H9 (cell line): ENCODE results near the gene UGT1A8. TPM values are rescaled to one million over a fixed set of nuclear protein-coding genes. Genes with fewer than 3 reads are reported as not detected.

Experiments used
- DNase-seq: peaks from one replicate; pipeline ENCODE4 v3.0.0-alpha.2; 2017
- H2AFZ ChIP-seq: one replicate; pipeline ENCODE4 v1.6.1; 2013; ENCODE audit warnings: mild to moderate bottlenecking, low read length, control low read depth, moderate library complexity
- H2AK5ac ChIP-seq: 2 replicates; pipeline ENCODE4 v1.6.1; 2013; ENCODE audit warnings: low read length, control low read depth, mixed read lengths; ENCODE audit not compliant: insufficient read length
- H2BK120ac ChIP-seq: one replicate; pipeline ENCODE4 v1.6.1; 2013; ENCODE audit warnings: low read depth, mild to moderate bottlenecking, low read length, control low read depth, inconsistent platforms; ENCODE audit not compliant: poor library complexity, severe bottlenecking
- H2BK12ac ChIP-seq: 2 replicates; pipeline ENCODE4 v1.6.1; 2013; ENCODE audit warnings: low read length, control low read depth, mixed read lengths, low read depth; ENCODE audit not compliant: insufficient read length
- H2BK15ac ChIP-seq: 2 replicates; pipeline ENCODE4 v1.6.1; 2013; ENCODE audit warnings: low read depth, low read length, control low read depth
- H2BK20ac ChIP-seq: one replicate; pipeline ENCODE4 v1.6.1; 2013; ENCODE audit warnings: low read depth, mild to moderate bottlenecking, low read length, control low read depth, inconsistent platforms; ENCODE audit not compliant: poor library complexity, severe bottlenecking
- H2BK5ac ChIP-seq: 2 replicates; pipeline ENCODE4 v1.6.1; 2013; ENCODE audit warnings: low read length, control low read depth, mixed read lengths; ENCODE audit not compliant: insufficient read length
- H3K14ac ChIP-seq: 2 replicates; pipeline ENCODE4 v1.6.1; 2013; ENCODE audit warnings: low read length, control low read depth; ENCODE audit not compliant: insufficient read depth
- H3K18ac ChIP-seq: 2 replicates; pipeline ENCODE4 v1.6.1; 2013; ENCODE audit warnings: low read depth, mild to moderate bottlenecking, mixed read lengths, low read length, control low read depth; ENCODE audit not compliant: insufficient read length
- H3K23ac ChIP-seq: 2 replicates; pipeline ENCODE4 v1.6.1; 2013; ENCODE audit warnings: low read length, control low read depth, mixed read lengths, low read depth; ENCODE audit not compliant: insufficient read length
- H3K23me2 ChIP-seq: 2 replicates; pipeline ENCODE4 v1.6.1; 2013; ENCODE audit warnings: low read depth, mild to moderate bottlenecking, mixed read lengths, low read length, control low read depth; ENCODE audit not compliant: insufficient read length, poor library complexity, severe bottlenecking
- H3K27ac ChIP-seq: 2 replicates; pipeline ENCODE4 v1.5.1; 2013; ENCODE audit warnings: low read length, control low read depth, mixed read lengths, low read depth; ENCODE audit not compliant: insufficient read length
- H3K27me3 ChIP-seq: 2 replicates; pipeline ENCODE4 v1.6.1; 2013; ENCODE audit warnings: low read length, control low read depth, inconsistent platforms; ENCODE audit not compliant: insufficient read depth
- H3K4ac ChIP-seq: 2 replicates; pipeline ENCODE4 v1.6.1; 2013; ENCODE audit warnings: low read depth, mild to moderate bottlenecking, control low read depth, inconsistent platforms, low read length, moderate library complexity
- H3K4me1 ChIP-seq: 2 replicates; pipeline ENCODE4 v1.6.1; 2013; ENCODE audit warnings: low read length, control low read depth, inconsistent platforms; ENCODE audit not compliant: insufficient read depth
- H3K4me2 ChIP-seq: 2 replicates; pipeline ENCODE4 v1.6.1; 2013; ENCODE audit warnings: low read length, control low read depth, mixed read lengths; ENCODE audit not compliant: insufficient read length, insufficient read depth
- H3K56ac ChIP-seq: 2 replicates; pipeline ENCODE4 v1.6.1; 2013; ENCODE audit warnings: low read depth, mild to moderate bottlenecking, mixed read lengths, low read length, control low read depth; ENCODE audit not compliant: insufficient read length
- H3K79me1 ChIP-seq: 2 replicates; pipeline ENCODE4 v1.6.1; 2013; ENCODE audit warnings: low read depth, mild to moderate bottlenecking, moderate library complexity, low read length, control low read depth, inconsistent platforms; ENCODE audit not compliant: insufficient read depth, poor library complexity, severe bottlenecking
- H3K79me2 ChIP-seq: 2 replicates; pipeline ENCODE4 v1.6.1; 2013; ENCODE audit warnings: low read length, control low read depth, inconsistent platforms; ENCODE audit not compliant: insufficient read depth
- H3K9ac ChIP-seq: 2 replicates; pipeline ENCODE4 v1.6.1; 2013; ENCODE audit warnings: low read length, control low read depth, mixed read lengths; ENCODE audit not compliant: insufficient read length; ENCODE audit errors: extremely low read depth
- H3K9me3 ChIP-seq: one replicate; pipeline ENCODE4 v1.6.1; 2013; ENCODE audit warnings: low read depth, low read length, inconsistent platforms; ENCODE audit not compliant: control insufficient read depth
- H3T11ph ChIP-seq: one replicate; pipeline ENCODE4 v1.6.1; 2013; ENCODE audit warnings: mild to moderate bottlenecking, low read length, control low read depth, inconsistent platforms
- H4K20me1 ChIP-seq: one replicate; pipeline ENCODE4 v1.6.1; 2013; ENCODE audit not compliant: control insufficient read depth, insufficient read length, insufficient read depth
- H4K5ac ChIP-seq: 2 replicates; pipeline ENCODE4 v1.6.1; 2013; ENCODE audit warnings: low read depth, mild to moderate bottlenecking, mixed read lengths, low read length, control low read depth; ENCODE audit not compliant: insufficient read length
- H4K8ac ChIP-seq: replicated peaks from 2 replicates; pipeline ENCODE4 v1.6.1; 2013; ENCODE audit warnings: low read length, control low read depth, mixed read lengths, low read depth; ENCODE audit not compliant: insufficient read length
- H4K91ac ChIP-seq: 2 replicates; pipeline ENCODE4 v1.6.1; 2013; ENCODE audit warnings: low read depth, mild to moderate bottlenecking, moderate library complexity, mixed read lengths, low read length, control low read depth; ENCODE audit not compliant: insufficient read length
- H3K27ac Mint-ChIP-seq, 3 experiments: 2 replicates in 2 of 3; 3 replicates in 1 of 3; pipeline ENCODE4 v1.8.0; 2020 to 2021; ENCODE audit warnings: mixed read lengths in 3 of 3, mild to moderate bottlenecking in 1 of 3, moderate library complexity in 1 of 3
- H3K27me3 Mint-ChIP-seq: 2 replicates; pipeline ENCODE4 v1.8.0; 2021; ENCODE audit warnings: low read depth, mild to moderate bottlenecking, moderate library complexity, mixed read lengths
- H3K36me3 Mint-ChIP-seq, 3 experiments: 2 replicates in 2 of 3; 3 replicates in 1 of 3; pipeline ENCODE4 v1.8.0; 2020 to 2021; ENCODE audit warnings: low read depth in 3 of 3, mixed read lengths in 3 of 3; ENCODE audit not compliant: insufficient read depth in 1 of 3
- H3K4me1 Mint-ChIP-seq, 2 experiments: 2 replicates each; pipeline ENCODE4 v1.8.0; 2020; ENCODE audit warnings: mixed read lengths in 2 of 2
- H3K4me3 Mint-ChIP-seq, 2 experiments: 2 replicates in 1 of 2; 3 replicates in 1 of 2; pipeline ENCODE4 v1.8.0; 2020 to 2021; ENCODE audit warnings: mild to moderate bottlenecking in 2 of 2, mixed read lengths in 2 of 2, moderate library complexity in 1 of 2
- H3K9me3 Mint-ChIP-seq, 2 experiments: 2 replicates in 1 of 2; 3 replicates in 1 of 2; pipeline ENCODE4 v1.8.0; 2020; ENCODE audit warnings: mild to moderate bottlenecking in 2 of 2, mixed read lengths in 2 of 2, moderate library complexity in 1 of 2
- CTCF ChIP-seq: fragments of 200-600 bp; sonication (generic); conservative IDR thresholded peaks from 3 replicates; pipeline ENCODE4 v1.8.0; 2021; ENCODE audit warnings: antibody characterized with exemption, mild to moderate bottlenecking
- WGBS: extraction: QIAGEN DNeasy Blood & Tissue Kit; methylation state at CpG from one replicate; pipeline ENCODE4 v1.1.7; 2013; ENCODE audit warnings: missing lambda C conversion rate, low lambda C conversion rate, mixed read lengths; ENCODE audit not compliant: insufficient read length; ENCODE audit errors: extremely low coverage; 5-methylcytosine and 5-hydroxymethylcytosine counted together
- total RNA-seq: library from RNA; stranded (reverse); gene quantifications from 2 replicates; pipeline ENCODE4 v1.2.1, GENCODE V29; 2021

The UGT1A8 gene
- total RNA-seq, 1 experiment from 2014 or later = not detected

- Histone ChIP-seq H3K18ac (no peak overlapping the region), H3K27ac (no peak overlapping the region), H3K14ac (no peak overlapping the region), H2BK5ac (no peak overlapping the region), H3T11ph (no peak overlapping the region), H3K9me3 (no peaks in the 10 kb centered on the region), H3K4me2 (no peak overlapping the region), H3K79me2 (no peaks in the 10 kb centered on the region), H2BK20ac (no peak overlapping the region), H2AK5ac (no peak overlapping the region), H2BK15ac (no peak overlapping the region), H3K9ac (no peak overlapping the region), H3K79me1 (no peaks in the 10 kb centered on the region), H4K91ac (no peak overlapping the region), H3K4ac (no peak overlapping the region), H2BK12ac (no peak overlapping the region), H3K23me2 (no peaks in the 10 kb centered on the region), H4K20me1 (no peaks in the 10 kb centered on the region), H2AFZ (no peak overlapping the region), H4K5ac (no peak overlapping the region), H4K8ac (no peak overlapping the region), H3K56ac (no peak overlapping the region), H3K23ac (no peak overlapping the region), H2BK120ac (no peak overlapping the region), H3K4me1 (no peaks in the 10 kb centered on the region), H3K27me3 (no peaks in the 10 kb centered on the region)
- H3K9me3 Mint-ChIP-seq = peaks cover 0 to 2% of the 10 kb centered on the region in 2 experiments; a peak in 1 of 5 replicates
- no CpG with 5 or more reads among the region's 3 CpGs for WGBS
- peaks cover 15% of the 10 kb centered on the region for H3K27me3 Mint-ChIP-seq
- no peaks in the 10 kb centered on the region for H3K4me1 Mint-ChIP-seq
- no peak for TF ChIP-seq CTCF
- DNase-seq = no peak
- H3K4me3 Mint-ChIP-seq = no peak overlapping the region
- H3K36me3 Mint-ChIP-seq = no peaks in the 10 kb centered on the region
- H3K27ac Mint-ChIP-seq = no peak overlapping the region
Measured at GRCh38 chr2:233813236-233814055, 196.0 kb downstream of the UGT1A8 start.
